Measurements from ENCODE around the gene OGFR. TPM values are rescaled to one million over a fixed set of nuclear protein-coding genes. Genes with fewer than 3 reads are reported as not detected.

Gene OGFR
- total RNA-seq, 1 experiment from 2014 or later, result 78.9 TPM

DNA sequence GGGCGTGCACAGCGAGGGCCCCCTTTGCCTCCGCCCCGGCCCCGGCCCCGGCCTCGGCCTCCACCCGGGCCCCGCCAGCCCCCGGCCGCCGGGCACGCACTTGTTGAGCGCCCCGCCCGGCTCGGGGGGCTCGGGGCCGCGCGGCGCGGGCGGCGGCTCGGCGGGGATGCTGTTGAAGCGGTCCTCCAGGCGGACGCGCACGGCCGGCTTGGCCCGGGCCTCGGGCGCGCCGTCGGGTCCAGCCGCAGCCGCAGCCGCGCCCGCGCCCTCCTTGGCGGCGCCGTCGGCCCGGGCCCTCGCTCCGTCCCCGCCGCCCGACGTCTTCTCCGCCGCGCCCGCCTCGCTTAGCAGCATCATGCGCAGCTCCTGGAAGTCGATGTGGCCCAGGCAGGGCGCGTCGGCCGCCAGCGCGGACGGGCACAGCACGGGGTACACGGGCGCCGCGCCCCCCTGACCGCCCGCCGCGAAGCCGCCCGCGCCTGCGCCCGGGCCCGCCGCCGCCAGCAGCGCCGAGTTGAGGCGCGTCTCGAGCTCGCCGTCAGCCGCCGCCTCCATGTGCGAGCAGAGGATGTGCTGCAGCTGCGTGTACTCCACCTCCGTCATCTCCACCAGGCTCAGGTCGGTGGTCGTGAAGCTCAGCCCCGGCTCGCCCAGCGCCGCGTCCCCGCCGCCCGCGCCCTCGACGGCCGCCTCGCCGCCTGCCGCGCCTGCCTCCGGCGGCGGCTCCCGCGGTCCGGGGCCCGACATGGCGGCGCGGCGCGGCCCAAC, 56.5 kb downstream of the OGFR start:
- Histone ChIP-seq H2AFZ (ENCODE audit: low read length) (peak overlapping the region; percentile 65), H3K9me2 (replicated peaks; ENCODE audit: low read length) (no peaks in the 10 kb centered on the region), H3K4me1 (ENCODE audit: insufficient read depth, low read length) (peaks cover 16% of the 10 kb centered on the region), H3K9me3 (ENCODE audit: low read length) (no peaks in the 10 kb centered on the region), H3K4me2 (ENCODE audit: low read length) (peak overlapping the region; percentile 98), H3F3A (ENCODE audit: low read length, unreplicated experiment) (no peaks in the 10 kb centered on the region), H3K36me3 (ENCODE audit: low read depth, low read length) (no peaks in the 10 kb centered on the region), H3K27me3 (ENCODE audit: low read length) (no peaks in the 10 kb centered on the region), H3K79me2 (ENCODE audit: low read length) (peaks cover 40% of the 10 kb centered on the region), H4K20me1 (ENCODE audit: low read length) (peaks cover 13% of the 10 kb centered on the region), H3K9ac (ENCODE audit: low read length) (peak overlapping the region; percentile 76), H3K4me3 (ENCODE audit: low read length) (peak overlapping the region; percentile 81), H3K27ac (ENCODE audit: low read length) (no peak overlapping the region)
- CTCF ChIA-PET, result interaction anchor here (0.6 to 1.1 kb wide), 5 partner anchors 14 to 46 kb away, joined by 3 to 8 read pairs (median 6); no protein-coding TSS in a partner anchor
- ATAC-seq (peak; percentile 41), DNase-seq (no peak)
- BruUV-seq (replicated peaks), result no TSS peak
- intact Hi-C loops (cut with micrococcal nuclease), result loop anchor here (1.0 kb wide), 1 partner anchor 39 kb away; no protein-coding TSS in a partner anchor
- POLR2A ChIA-PET (ENCODE audit: unreplicated experiment), result interaction anchor here (0.6 kb wide), 1 partner anchor 36 kb away, joined by 5 read pairs; no protein-coding TSS in a partner anchor
- TF ChIP-seq EZH2phosphoT487 (IDR thresholded peaks at IDR 0.05; ENCODE audit: borderline replicate concordance, low read length) (no peak), EZH2 (IDR thresholded peaks at IDR 0.05; ENCODE audit: low read length, unreplicated experiment) (no peak), CTCF (conservative IDR thresholded peaks at IDR 0.05; ENCODE audit: low read depth, low read length) (no peak)

DNA sequence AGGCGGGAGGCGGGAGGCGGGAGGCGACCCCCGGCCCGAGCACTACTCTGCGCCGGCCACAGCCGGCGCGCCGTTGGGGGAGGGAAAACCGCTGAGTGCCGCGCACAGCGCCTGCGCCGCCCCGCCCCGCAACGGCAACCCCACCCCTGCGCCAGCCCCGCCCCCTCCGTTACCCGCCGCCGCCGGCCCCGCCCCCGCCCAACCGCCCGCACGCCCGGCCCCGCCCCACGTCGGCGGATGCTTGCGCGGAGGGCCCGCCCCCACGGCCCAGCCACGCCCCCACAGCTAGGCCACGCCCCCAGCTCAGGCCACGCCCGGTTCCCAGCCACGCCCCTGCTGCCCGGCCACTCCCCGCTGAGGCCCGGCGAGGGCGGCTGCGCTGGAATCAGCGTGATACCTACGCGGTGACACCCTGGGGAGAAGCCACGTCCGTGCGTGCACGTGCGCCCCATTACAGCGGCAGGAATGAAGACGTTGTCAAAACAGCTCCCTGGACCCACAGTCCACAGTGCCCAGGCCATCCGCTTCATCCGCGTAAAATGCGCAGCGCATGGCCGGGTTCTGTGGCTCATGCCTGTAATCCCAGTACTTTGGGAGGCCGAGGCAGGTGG, 57.2 kb downstream of the OGFR start, which contains the start of gene TCFL5:
TCFL5 (minus strand) TSS at position 97 of the 611 bp plus-strand sequence. CDS start 152 bp downstream, outside the sequence.
- Histone ChIP-seq H3K4me1 (ENCODE audit: insufficient read depth, low read length) (peaks cover 16% of the 10 kb centered on the region), H3K27ac (ENCODE audit: low read length) (no peak within 1 kb of the TSS), H3F3A (ENCODE audit: low read length, unreplicated experiment) (no peaks in the 10 kb centered on the region), H3K4me3 (ENCODE audit: low read length) (peak within 1 kb of the TSS; percentile 81), H3K4me2 (ENCODE audit: low read length) (peak within 1 kb of the TSS; percentile 98), H2AFZ (ENCODE audit: low read length) (peak within 1 kb of the TSS; percentile 68), H3K9me3 (ENCODE audit: low read length) (no peaks in the 10 kb centered on the region), H3K27me3 (ENCODE audit: low read length) (no peaks in the 10 kb centered on the region), H3K79me2 (ENCODE audit: low read length) (peaks cover 37% of the 10 kb centered on the region), H3K9me2 (replicated peaks; ENCODE audit: low read length) (no peaks in the 10 kb centered on the region), H3K9ac (ENCODE audit: low read length) (peak within 1 kb of the TSS; percentile 76), H3K36me3 (ENCODE audit: low read depth, low read length) (no peaks in the 10 kb centered on the region), H4K20me1 (ENCODE audit: low read length) (peaks cover 13% of the 10 kb centered on the region)
- TF ChIP-seq EZH2 (IDR thresholded peaks at IDR 0.05; ENCODE audit: low read length, unreplicated experiment) (no peak), EZH2phosphoT487 (IDR thresholded peaks at IDR 0.05; ENCODE audit: borderline replicate concordance, low read length) (no peak), CTCF (conservative IDR thresholded peaks at IDR 0.05; ENCODE audit: low read depth, low read length) (no peak)
- ChIA-PET POLR2A (ENCODE audit: unreplicated experiment) (interaction anchor here (0.6 kb wide), 1 partner anchor 37 kb away, joined by 5 read pairs; no protein-coding TSS in a partner anchor), CTCF (interaction anchor here (0.6 to 1.1 kb wide), 5 partner anchors 14 to 959 kb away, joined by 4 to 8 read pairs (median 6); no protein-coding TSS in a partner anchor)
- DNase-seq (peak; percentile 84), ATAC-seq (peak; percentile 80)
- intact Hi-C loops (cut with micrococcal nuclease), result no loop called here
- BruUV-seq (replicated peaks), result no TSS peak

Other genes starting within 250 kb of the OGFR start
- 161 and 162 TPM in 2 replicates for gene SLCO4A1, start 162.3 kb upstream of the OGFR start, total RNA-seq (2014; rRNA removed)
- 7.8 and 10.6 TPM in 2 replicates for gene NTSR1, start 96.0 kb upstream of the OGFR start, total RNA-seq (2014; rRNA removed)
- gene MRGBP, start 8.4 kb upstream of the OGFR start, total RNA-seq (2014; rRNA removed), result 48.8 and 56.3 TPM in 2 replicates
- 14.3 and 17.7 TPM in 2 replicates for gene COL9A3, start 12.2 kb downstream of the OGFR start, total RNA-seq (2014; rRNA removed)
- gene TCFL5, start 57.0 kb downstream of the OGFR start, total RNA-seq (2014; rRNA removed), result 15.8 and 21.7 TPM in 2 replicates
- gene DIDO1, start 121.7 kb downstream of the OGFR start, total RNA-seq (2014; rRNA removed), result 33.2 and 40.4 TPM in 2 replicates
- gene GID8, start 133.3 kb downstream of the OGFR start, total RNA-seq (2014; rRNA removed), result 37.2 and 47.5 TPM in 2 replicates
- not detected in 2 replicates for gene SLC17A9, start 147.9 kb downstream of the OGFR start, total RNA-seq (2014; rRNA removed)
- not detected in 2 replicates for gene BHLHE23, start 202.1 kb downstream of the OGFR start, total RNA-seq (2014; rRNA removed)

Data from PC-3 (cell line).